HG03196 (cell line): ENCODE data around the gene GCAT.

Experiments
- ATAC-seq: cut with Tn5 transposase; IDR thresholded peaks from one replicate; pipeline ENCODE4 v1.9.1; 2021; ENCODE audit not compliant: unreplicated experiment

Gene GCAT

DNA sequence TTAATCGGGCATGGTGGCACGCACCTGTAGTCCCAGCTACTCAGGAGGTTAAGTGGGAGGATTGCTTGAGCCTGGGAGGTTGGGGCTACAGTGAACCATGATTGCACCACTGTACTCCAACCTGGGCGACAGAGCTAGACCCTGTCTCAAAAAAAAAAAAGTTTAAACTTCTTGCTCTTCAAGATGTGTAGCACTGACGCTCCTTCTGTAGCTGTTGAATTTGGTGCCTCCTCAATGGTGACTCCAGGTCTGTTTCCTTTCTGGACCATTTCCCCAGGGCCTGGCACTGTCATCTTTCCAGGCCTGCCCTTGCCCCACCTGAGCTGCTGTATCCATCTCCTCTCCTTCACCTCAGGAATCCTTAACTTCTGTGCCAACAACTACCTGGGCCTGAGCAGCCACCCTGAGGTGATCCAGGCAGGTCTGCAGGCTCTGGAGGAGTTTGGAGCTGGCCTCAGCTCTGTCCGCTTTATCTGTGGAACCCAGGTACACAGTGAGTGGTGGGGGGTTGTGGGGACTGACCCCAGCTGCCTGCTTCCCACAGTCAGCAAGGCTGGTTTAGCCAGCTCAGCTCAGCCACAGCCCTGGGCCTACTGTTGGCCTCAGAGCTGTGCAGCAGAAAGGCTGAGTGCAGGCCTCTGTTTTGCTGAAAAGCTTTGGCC, 2.1 kb downstream of the GCAT start:
- ATAC-seq = no peak

DNA sequence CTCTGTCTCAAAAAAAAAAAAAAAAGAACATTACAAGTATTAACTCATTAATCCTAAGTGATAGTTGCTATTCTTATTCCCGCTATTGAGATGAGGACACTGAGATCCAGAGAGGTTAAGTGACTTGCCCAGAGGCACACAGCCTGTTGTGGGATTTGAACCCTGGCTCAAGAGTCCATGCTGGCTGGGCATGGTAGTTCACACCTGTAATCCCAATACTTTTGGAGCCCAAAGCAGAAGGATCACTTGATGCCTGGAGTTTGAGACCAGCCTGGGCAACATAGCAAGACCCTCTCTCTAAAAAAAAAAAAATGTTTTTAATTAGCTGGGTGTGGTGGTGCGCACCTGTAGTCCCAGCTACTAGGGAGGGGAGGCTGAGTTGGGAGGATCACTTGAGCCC, 4.1 kb downstream of the GCAT start:
- no peak for ATAC-seq

GRCh38 chr22:37812869-37813678, 5.3 kb downstream of the GCAT start:
- ATAC-seq = no peak

- no peak for ATAC-seq
Measured at GRCh38 chr22:37815593-37815992, 7.9 kb downstream of the GCAT start.

DNA sequence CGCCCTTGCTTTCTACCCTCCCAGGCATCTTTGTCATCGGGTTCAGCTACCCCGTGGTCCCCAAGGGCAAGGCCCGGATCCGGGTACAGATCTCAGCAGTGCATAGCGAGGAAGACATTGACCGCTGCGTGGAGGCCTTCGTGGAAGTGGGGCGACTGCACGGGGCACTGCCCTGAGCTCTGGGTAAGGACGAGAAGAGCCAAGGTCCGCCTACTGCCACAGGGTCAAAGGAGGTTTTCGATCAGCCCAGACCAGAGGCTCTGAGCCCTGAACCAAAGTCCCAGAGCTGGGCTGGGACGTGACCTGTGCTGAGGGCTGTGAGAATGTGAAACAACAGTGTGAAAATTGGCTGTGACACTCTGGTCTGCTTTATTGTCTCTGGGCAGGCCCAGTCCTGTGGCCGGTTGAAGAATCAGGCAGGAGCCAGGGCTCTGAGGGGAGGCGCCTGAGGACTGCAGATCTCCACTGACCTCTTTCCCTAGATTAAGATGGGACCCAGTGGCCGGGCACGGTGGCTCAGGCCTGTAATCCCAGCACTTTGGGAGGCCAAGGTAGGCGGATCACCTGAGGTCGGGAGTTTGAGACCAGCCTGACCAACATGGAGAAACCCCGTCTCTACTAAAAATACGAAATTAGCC, 8.9 kb downstream of the GCAT start:
- ATAC-seq = no peak

- ATAC-seq = no peak
Measured at GRCh38 chr22:37817705-37818408, 10.1 kb downstream of the GCAT start.

DNA sequence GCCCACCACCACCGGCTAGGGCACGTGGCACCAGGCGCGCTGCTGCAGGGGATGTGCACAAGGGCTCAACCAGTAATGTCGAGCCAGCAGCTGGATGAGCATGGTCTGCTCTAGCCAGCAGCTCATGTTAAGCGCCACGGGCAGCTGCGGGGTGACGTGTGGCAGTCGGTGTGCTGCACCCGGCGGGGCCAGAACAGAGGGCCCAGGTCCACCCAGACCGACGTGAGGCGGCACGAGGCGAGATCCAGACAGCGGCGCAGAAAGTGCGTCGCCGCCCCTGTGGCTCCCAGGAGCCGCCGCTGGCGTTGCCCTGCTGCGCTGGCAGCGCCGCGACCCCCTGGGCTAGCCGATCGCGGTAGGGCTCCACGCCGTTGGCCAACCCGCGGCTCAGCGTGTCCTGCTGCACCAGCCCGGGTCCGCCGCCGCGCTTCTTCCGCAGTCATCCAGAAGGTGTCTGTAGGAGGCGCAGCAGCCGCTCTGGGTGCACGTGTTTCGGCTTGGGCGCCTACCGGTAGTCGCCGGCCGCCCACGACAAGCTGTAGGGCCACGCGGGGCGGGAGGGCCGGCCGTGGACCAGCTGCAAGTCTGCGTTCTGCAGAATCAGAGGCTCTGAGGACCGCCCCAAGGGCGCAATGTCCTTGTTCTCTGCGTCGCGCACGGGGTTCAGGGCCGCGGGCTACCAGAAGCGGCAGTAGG, 10.8 kb downstream of the GCAT start:
- ATAC-seq = no peak

GRCh38 chr22:37819105-37819433, 11.3 kb downstream of the GCAT start:
- ATAC-seq = no peak

DNA sequence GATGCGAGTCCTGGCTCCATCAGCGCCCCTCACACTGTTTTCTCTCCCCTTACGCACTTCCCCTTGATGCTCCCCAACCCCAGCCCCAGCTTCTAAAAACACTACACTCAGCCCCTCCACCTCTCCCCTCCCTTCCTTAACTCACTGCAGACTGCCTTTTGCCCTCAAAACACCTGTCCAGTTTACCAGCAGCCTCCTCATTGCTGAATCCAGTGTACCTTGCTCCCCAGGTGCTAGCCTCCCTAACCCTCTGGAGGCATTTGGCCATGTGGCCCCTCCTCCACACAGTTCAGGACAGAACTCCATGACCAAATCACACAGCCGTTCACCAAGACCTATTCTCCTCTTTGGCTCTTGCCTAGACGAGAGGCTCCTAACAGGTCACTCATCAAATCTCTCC, 12.6 kb downstream of the GCAT start:
- no peak for ATAC-seq

GRCh38 chr22:37822079-37822833, 14.5 kb downstream of the GCAT start:
- ATAC-seq = no peak

- no peak for ATAC-seq
Measured at GRCh38 chr22:37823134-37823985, 15.6 kb downstream of the GCAT start, which contains the start of gene GALR3. GALR3 (plus strand) TSS chr22:37823382; CDS start chr22:37823407, 25 bp downstream.

- ATAC-seq = no peak
Measured at GRCh38 chr22:37824674-37825641, 17.2 kb downstream of the GCAT start.

DNA sequence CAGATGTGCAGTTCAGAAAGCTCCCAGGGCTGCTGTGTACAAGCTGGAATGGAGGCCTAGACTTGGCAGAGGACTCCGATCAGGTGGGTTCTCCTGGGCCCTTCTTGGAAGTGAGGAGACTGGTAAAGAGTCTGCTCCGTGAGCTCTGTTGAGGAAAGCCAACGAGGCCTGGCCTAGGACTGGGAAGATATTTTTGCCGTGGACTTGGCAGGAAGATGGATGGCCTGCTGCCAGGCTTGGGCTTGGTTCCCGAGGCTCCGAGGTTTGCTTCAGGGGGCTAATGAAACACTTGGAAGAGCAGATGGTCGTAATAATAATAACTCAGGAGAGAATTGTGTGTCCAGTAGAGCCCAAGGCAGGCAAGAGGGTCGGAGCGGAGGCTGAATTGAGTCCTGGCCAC, 19.3 kb downstream of the GCAT start:
- no peak for ATAC-seq

- no peak for ATAC-seq
Measured at GRCh38 chr22:37830093-37830842, 22.5 kb downstream of the GCAT start.

DNA sequence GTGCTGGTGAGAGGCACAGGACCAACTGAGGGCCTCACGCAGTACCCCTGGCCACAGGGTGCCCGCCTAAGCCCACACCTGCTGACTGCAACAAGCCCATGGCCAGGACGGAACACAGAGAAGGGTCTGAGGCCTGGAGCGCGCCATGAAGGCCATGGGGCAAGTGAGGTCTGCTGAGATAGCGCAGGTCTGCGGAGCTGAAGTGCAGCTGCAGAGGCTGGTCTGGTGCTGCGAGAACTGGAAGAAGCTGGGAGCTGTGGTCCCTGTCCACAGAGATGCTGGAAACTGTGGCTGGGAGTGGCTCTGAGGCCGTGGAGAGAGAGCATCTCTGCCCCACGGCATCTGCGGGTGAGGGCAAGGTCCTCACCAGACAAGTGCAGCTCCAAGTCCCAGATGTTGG, 23.7 kb downstream of the GCAT start:
- no peak for ATAC-seq

DNA sequence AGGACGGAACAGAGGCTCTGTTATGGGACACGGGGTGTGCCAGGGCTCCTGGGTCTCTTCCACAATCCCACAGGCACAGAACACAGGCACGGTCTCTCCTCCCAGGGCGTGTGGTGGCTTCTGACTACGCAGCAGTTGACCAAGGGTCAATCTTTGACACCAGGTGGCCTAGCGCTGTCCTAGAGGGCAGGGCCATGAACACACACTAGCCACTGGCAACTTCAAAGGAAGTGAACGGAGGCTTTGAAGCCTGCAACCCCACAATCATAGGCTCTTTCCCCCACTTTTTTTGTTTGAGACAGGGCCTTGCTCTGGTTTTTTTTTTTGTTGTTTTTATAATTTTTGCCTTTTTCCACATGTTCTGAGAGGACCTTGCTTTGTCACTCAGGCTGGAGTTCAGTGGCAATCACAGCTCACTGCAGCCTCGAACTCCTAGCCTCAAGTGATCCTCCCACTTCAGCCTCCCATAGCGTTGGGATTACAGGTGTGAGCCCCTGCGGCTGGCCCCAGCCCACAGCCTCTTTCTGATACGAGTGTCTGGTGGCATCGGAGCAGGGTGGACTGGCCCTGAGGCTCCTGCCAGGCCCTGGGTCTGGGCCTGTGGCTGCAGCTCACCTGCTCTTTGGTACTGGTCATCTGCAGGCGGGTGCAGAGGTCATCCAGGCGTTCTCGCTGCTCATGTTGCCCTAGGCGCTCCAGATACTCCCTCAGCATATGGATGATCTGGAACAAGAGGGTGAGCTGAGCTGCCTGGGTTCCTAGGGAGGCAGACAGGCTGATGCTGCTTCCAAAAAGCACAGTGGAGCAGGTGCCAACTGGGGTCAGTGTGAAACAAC, 24.5 kb downstream of the GCAT start:
- ATAC-seq = no peak
